Measurements from ENCODE around the gene DNHD1. TPM values are rescaled to one million over a fixed set of nuclear protein-coding genes. Genes with fewer than 3 reads are reported as not detected.

Gene DNHD1
- total and polyA plus RNA-seq, 2 experiments from 2014 or later = 7.3 to 7.9 TPM

- no peak for DNase-seq (ENCODE audit: low spot score)
- 90% methylated on average over 3 of the region's 3 CpGs for WGBS (ENCODE audit: low lambda C conversion rate, missing lambda C conversion rate)
- Histone ChIP-seq H3K9me3 (ENCODE audit: low read depth) (no peaks in the 10 kb centered on the region), H3K4me1 (ENCODE audit: insufficient read depth) (peaks cover 35% of the 10 kb centered on the region), H3K27me3 (no peaks in the 10 kb centered on the region), H3K4me2 (no peak overlapping the region), H3K79me2 (peaks cover 30% of the 10 kb centered on the region), H3K4me3 (no peak overlapping the region), H2AFZ (no peak overlapping the region), H3K9me2 (replicated peaks; ENCODE audit: insufficient read depth) (no peaks in the 10 kb centered on the region), H4K20me1 (ENCODE audit: insufficient read depth, poor library complexity, severe bottlenecking) (peaks cover 3% of the 10 kb centered on the region), H3K36me3 (replicated peaks; ENCODE audit: insufficient read depth, low read depth) (no peaks in the 10 kb centered on the region), H3K27ac (no peak overlapping the region)
- no peak for TF ChIP-seq CTCF (IDR thresholded peaks at IDR 0.05; ENCODE audit: poor library complexity)
- no peak for TF ChIP-seq EZH2phosphoT487 (IDR thresholded peaks at IDR 0.05; ENCODE audit: low read depth, severe bottlenecking, unreplicated experiment)
- no peak for TF ChIP-seq EZH2 (IDR thresholded peaks at IDR 0.05; ENCODE audit: borderline replicate concordance)
Measured at GRCh38 chr11:6485661-6486060, 11.4 kb upstream of the DNHD1 start.

DNA sequence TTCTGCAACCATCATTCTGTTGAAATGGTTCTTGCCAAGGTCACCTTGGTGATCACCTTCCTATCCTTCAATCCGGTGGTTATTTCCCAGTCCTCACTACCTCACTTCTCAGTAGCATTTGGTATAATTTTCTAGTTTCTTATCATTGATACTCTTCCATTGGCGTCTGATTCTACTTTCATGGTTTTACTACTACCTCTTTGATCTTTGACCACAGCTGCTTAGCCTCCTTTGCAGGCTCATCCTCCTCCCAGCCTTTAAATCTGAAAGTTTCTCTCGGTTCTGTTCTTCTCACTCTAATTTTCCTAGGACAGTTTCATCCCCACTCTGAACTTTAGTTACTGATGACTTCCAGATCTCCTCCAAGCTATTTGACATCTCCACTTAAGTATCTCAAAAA lies 10.8 kb upstream of the DNHD1 start:
- Histone ChIP-seq H3K4me3 (no peak overlapping the region), H3K36me3 (replicated peaks; ENCODE audit: insufficient read depth, low read depth) (no peaks in the 10 kb centered on the region), H4K20me1 (ENCODE audit: insufficient read depth, poor library complexity, severe bottlenecking) (peaks cover 3% of the 10 kb centered on the region), H2AFZ (no peak overlapping the region), H3K4me1 (ENCODE audit: insufficient read depth) (peaks cover 35% of the 10 kb centered on the region), H3K79me2 (peaks cover 27% of the 10 kb centered on the region), H3K4me2 (no peak overlapping the region), H3K9me2 (replicated peaks; ENCODE audit: insufficient read depth) (no peaks in the 10 kb centered on the region), H3K27me3 (no peaks in the 10 kb centered on the region), H3K9me3 (ENCODE audit: low read depth) (no peaks in the 10 kb centered on the region), H3K27ac (peak overlapping the region; percentile 20)
- WGBS (ENCODE audit: low lambda C conversion rate, missing lambda C conversion rate) = 72% methylated on average over 3 of the region's 3 CpGs
- DNase-seq (ENCODE audit: low spot score) = no peak
- TF ChIP-seq EZH2phosphoT487 (IDR thresholded peaks at IDR 0.05; ENCODE audit: low read depth, severe bottlenecking, unreplicated experiment) = no peak
- no peak for TF ChIP-seq EZH2 (IDR thresholded peaks at IDR 0.05; ENCODE audit: borderline replicate concordance)
- no peak for TF ChIP-seq CTCF (IDR thresholded peaks at IDR 0.05; ENCODE audit: poor library complexity)

GRCh38 chr11:6486938-6487337 lies 10.1 kb upstream of the DNHD1 start:
- TF ChIP-seq EZH2 (IDR thresholded peaks at IDR 0.05; ENCODE audit: borderline replicate concordance) (no peak), CTCF (IDR thresholded peaks at IDR 0.05; ENCODE audit: poor library complexity) (no peak), EZH2phosphoT487 (IDR thresholded peaks at IDR 0.05; ENCODE audit: low read depth, severe bottlenecking, unreplicated experiment) (no peak)
- no peak overlapping the region for H3K4me2 ChIP-seq
- H4K20me1 ChIP-seq (ENCODE audit: insufficient read depth, poor library complexity, severe bottlenecking) = peaks cover 3% of the 10 kb centered on the region
- H3K27me3 ChIP-seq = no peaks in the 10 kb centered on the region
- no peaks in the 10 kb centered on the region for H3K36me3 ChIP-seq (replicated peaks; ENCODE audit: insufficient read depth, low read depth)
- peaks cover 35% of the 10 kb centered on the region for H3K4me1 ChIP-seq (ENCODE audit: insufficient read depth)
- no peaks in the 10 kb centered on the region for H3K9me2 ChIP-seq (replicated peaks; ENCODE audit: insufficient read depth)
- peaks cover 25% of the 10 kb centered on the region for H3K79me2 ChIP-seq
- DNase-seq (ENCODE audit: low spot score) = no peak
- H2AFZ ChIP-seq = no peak overlapping the region
- H3K9me3 ChIP-seq (ENCODE audit: low read depth) = no peaks in the 10 kb centered on the region
- peak overlapping the region; percentile 20 for H3K27ac ChIP-seq
- no peak overlapping the region for H3K4me3 ChIP-seq
- 86% methylated on average over 1 of the region's 1 CpG for WGBS (ENCODE audit: low lambda C conversion rate, missing lambda C conversion rate)

GRCh38 chr11:6488342-6488741 lies 8.7 kb upstream of the DNHD1 start:
- WGBS (ENCODE audit: low lambda C conversion rate, missing lambda C conversion rate) = 90% methylated on average over 6 of the region's 6 CpGs
- no peaks in the 10 kb centered on the region for H3K27me3 ChIP-seq
- peaks cover 13% of the 10 kb centered on the region for H3K79me2 ChIP-seq
- no peak overlapping the region for H3K4me3 ChIP-seq
- peak overlapping the region; percentile 68 for H3K4me2 ChIP-seq
- H3K9me3 ChIP-seq (ENCODE audit: low read depth) = no peaks in the 10 kb centered on the region
- H4K20me1 ChIP-seq (ENCODE audit: insufficient read depth, poor library complexity, severe bottlenecking) = peaks cover 2% of the 10 kb centered on the region
- H3K4me1 ChIP-seq (ENCODE audit: insufficient read depth) = peaks cover 30% of the 10 kb centered on the region
- no peaks in the 10 kb centered on the region for H3K36me3 ChIP-seq (replicated peaks; ENCODE audit: insufficient read depth, low read depth)
- peak overlapping the region; percentile 79 for H3K27ac ChIP-seq
- H2AFZ ChIP-seq = no peak overlapping the region
- TF ChIP-seq CTCF (IDR thresholded peaks at IDR 0.05; ENCODE audit: poor library complexity) (no peak), EZH2 (IDR thresholded peaks at IDR 0.05; ENCODE audit: borderline replicate concordance) (no peak), EZH2phosphoT487 (IDR thresholded peaks at IDR 0.05; ENCODE audit: low read depth, severe bottlenecking, unreplicated experiment) (no peak)
- no peaks in the 10 kb centered on the region for H3K9me2 ChIP-seq (replicated peaks; ENCODE audit: insufficient read depth)
- no peak for DNase-seq (ENCODE audit: low spot score)

Data from hepatocyte (in vitro differentiated cells).